SK-N-SH (cell line): ENCODE results near the gene FRS3.

Source experiments
- CTCF ChIP-seq: fragments of 200-600 bp; sonication (generic); IDR thresholded peaks from 2 replicates; pipeline ENCODE4 v1.6.1; 2017; ENCODE audit warnings: antibody characterized with exemption, mild to moderate bottlenecking, moderate library complexity
- GABPA ChIP-seq: IDR thresholded peaks from 2 replicates; pipeline ENCODE4 v1.4.0; 2012; ENCODE audit warnings: low read depth, mild to moderate bottlenecking
- MXI1 ChIP-seq: IDR thresholded peaks from 2 replicates; pipeline ENCODE4 v1.6.1; 2012; ENCODE audit warnings: mild to moderate bottlenecking, low read depth, low read length, improper control_type of control experiment
- NRF1 ChIP-seq: IDR thresholded peaks from 2 replicates; pipeline ENCODE4 v1.6.1; 2012; ENCODE audit warnings: low read depth, mild to moderate bottlenecking, low read length
- POLR2AphosphoS5 ChIP-seq: IDR thresholded peaks from 2 replicates; pipeline ENCODE4 v1.6.1; 2012; ENCODE audit warnings: low read depth, low read length
- RAD21 ChIP-seq: IDR thresholded peaks from 2 replicates; pipeline ENCODE4 v1.6.1; 2012; ENCODE audit warnings: mild to moderate bottlenecking, low read length
- RFX5 ChIP-seq: IDR thresholded peaks from 2 replicates; pipeline ENCODE4 v1.6.1; 2012; ENCODE audit warnings: mild to moderate bottlenecking, improper control_type of control experiment, low read length
- YY1 ChIP-seq: IDR thresholded peaks from 2 replicates; pipeline ENCODE4 v1.4.0; 2012; ENCODE audit warnings: low read depth, mild to moderate bottlenecking

GRCh38 chr6:41739041-41739440 lies 40.7 kb downstream of the FRS3 start:
- TF ChIP-seq CTCF = no peak
- no peak for TF ChIP-seq RAD21
- TF ChIP-seq YY1 = no peak
- no peak for TF ChIP-seq NRF1
- TF ChIP-seq MXI1 = no peak
- no peak for TF ChIP-seq POLR2AphosphoS5
- no peak for TF ChIP-seq RFX5
- no peak for TF ChIP-seq GABPA
